H1 (cell line): ENCODE data around the gene PPIF. TPM values are rescaled to one million over a fixed set of nuclear protein-coding genes. Genes with fewer than 3 reads are reported as not detected.

ENCODE experiments used
- ASH2L ChIP-seq: fragments of 200-600, 300-600 bp; sonication (generic); IDR thresholded peaks from one replicate; pipeline ENCODE4 v1.7.1; 2017; ENCODE audit warnings: low read length
- RAD21 ChIP-seq, 2 experiments: IDR thresholded peaks in 1 of 2; conservative IDR thresholded peaks in 1 of 2; 2 replicates each; pipeline ENCODE4 v1.6.1; 2011; ENCODE audit warnings: low read depth in 2 of 2, low read length in 2 of 2, improper control_type of control experiment in 1 of 2, inconsistent platforms in 1 of 2, mild to moderate bottlenecking in 1 of 2, moderate library complexity in 1 of 2
- SRF ChIP-seq: IDR thresholded peaks from 2 replicates; pipeline ENCODE4 v1.6.1; 2011; ENCODE audit warnings: mild to moderate bottlenecking, low read depth, low read length, moderate library complexity
- TAF1 ChIP-seq: IDR thresholded peaks from 2 replicates; pipeline ENCODE4 v1.6.1; 2011; ENCODE audit warnings: mild to moderate bottlenecking, low read depth, low read length
- polyA plus RNA-seq, 7 experiments: library from polyadenylated mRNA; depleted of rRNA in 3 of 7; stranded (reverse) in 5 of 7; unstranded in 2 of 7; fragments of >200 nt in 5 of 7; fragments of 200-250 nt in 2 of 7; gene quantifications; 1 replicate in 5 of 7; 2 replicates in 1 of 7; 4 replicates in 1 of 7; pipeline versions ENCODE4 v1.2.1 to v1.2.3, GENCODE V29; 2011 to 2013; ENCODE audit warnings: missing spikeins in 2 of 7, mixed read lengths in 2 of 7
- total RNA-seq: library from RNA; stranded (reverse); fragmentation: NEBNext Ultra II Directional; extraction: Animal tissue kit (Norgen Biotek cat#: 25700); gene quantifications from 2 replicates; pipeline ENCODE4 v1.2.1, GENCODE V29; 2021
- TF ChIP-seq, protein P1 (sequence below): IDR thresholded peaks from 2 replicates; pipeline ENCODE4 v1.6.1; 2012; ENCODE audit warnings: inconsistent platforms
- TF ChIP-seq, protein P2 (sequence below): IDR thresholded peaks from 2 replicates; pipeline ENCODE4 v1.6.1; 2011; ENCODE audit warnings: low read length, improper control_type of control experiment

Gene PPIF
- total and polyA plus RNA-seq, 2 of the 8 experiments (the other 6 are each of a cell fraction or from before 2014, with no cell fraction given) = 70.2 to 77.6 TPM

DNA sequence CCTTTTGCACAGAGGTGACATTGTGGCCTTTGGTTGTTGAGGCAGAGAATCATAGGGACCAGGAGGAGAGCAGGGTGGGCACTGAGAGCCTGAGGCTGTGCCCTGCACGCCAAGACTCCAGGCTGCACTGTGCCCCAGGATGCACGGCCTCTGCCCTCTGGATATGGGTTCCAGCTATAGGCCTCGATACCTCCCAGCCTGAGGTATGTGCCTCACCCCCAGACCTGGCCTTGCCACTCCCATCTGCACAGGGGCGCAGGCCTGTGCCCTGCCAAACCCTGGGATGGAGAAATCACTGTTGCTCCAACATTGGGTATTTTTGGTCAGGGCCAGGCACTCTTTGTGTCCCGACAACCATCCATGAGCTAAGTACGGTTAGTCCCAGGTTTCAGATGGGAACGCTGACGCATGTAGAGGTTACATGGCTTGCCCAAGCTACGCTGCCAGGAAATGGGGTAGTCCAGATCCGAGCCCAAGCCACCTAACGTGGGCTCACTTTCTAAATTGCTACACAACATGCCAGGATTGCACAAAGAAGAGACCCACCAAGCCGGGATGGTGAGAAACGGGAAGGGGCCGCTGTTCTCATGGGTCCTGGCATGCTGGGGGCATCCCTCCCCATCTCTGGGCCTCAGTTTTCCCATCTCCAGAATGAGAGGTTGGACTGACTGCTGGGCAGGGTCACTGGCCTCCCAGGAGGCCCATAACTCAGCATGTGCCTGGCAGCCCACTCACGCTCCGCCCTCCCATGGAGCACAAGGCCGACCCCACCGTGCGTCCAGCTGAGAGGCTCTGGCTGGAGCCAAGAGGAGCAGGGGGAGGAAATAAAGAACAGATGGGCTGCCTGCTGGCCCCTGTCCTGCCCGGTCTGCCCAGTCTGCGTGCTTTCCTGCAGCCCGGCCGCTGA is 54.0 kb downstream of the PPIF start (continued):
- no peak for TF ChIP-seq RAD21 (IDR thresholded peaks at IDR 0.05 in 1 of 2, conservative IDR thresholded peaks at IDR 0.05 in 1 of 2; ENCODE audit: low read depth in 2 of 2, low read length in 2 of 2)
- TF ChIP-seq, protein P1, sequence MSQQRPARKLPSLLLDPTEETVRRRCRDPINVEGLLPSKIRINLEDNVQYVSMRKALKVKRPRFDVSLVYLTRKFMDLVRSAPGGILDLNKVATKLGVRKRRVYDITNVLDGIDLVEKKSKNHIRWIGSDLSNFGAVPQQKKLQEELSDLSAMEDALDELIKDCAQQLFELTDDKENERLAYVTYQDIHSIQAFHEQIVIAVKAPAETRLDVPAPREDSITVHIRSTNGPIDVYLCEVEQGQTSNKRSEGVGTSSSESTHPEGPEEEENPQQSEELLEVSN = no peak
- TF ChIP-seq, protein P2, sequence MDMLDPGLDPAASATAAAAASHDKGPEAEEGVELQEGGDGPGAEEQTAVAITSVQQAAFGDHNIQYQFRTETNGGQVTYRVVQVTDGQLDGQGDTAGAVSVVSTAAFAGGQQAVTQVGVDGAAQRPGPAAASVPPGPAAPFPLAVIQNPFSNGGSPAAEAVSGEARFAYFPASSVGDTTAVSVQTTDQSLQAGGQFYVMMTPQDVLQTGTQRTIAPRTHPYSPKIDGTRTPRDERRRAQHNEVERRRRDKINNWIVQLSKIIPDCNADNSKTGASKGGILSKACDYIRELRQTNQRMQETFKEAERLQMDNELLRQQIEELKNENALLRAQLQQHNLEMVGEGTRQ = no peak
- no peak for TF ChIP-seq TAF1
- TF ChIP-seq ASH2L = no peak
- no peak for TF ChIP-seq SRF
